ENCODE results near the gene CSHL1.
"Not testable (repeated sequence)": the region's sequence is repeated elsewhere in the genome, so short reads cannot be mapped to it uniquely, and the experiment has no call there.

CSHL1 gene

GRCh38 chr17:63920050-63920449 is 9.0 kb upstream of the CSHL1 start:
- 0 out of 2 replicates have a peak overlapping the region, but pooled peaks have one; percentile 5 for H3K4me2 ChIP-seq (ENCODE audit: low read length)
- not testable (repeated sequence) for H3K27me3 ChIP-seq (ENCODE audit: control insufficient read depth, low read length); H3K79me2 ChIP-seq (ENCODE audit: control insufficient read depth, low read length); H3K9me2 ChIP-seq (replicated peaks; ENCODE audit: control insufficient read depth, low read length); H3K36me3 ChIP-seq (ENCODE audit: control insufficient read depth, low read length); H3K27ac ChIP-seq (ENCODE audit: low read depth, low read length); H3K4me3 ChIP-seq (ENCODE audit: low read length); H4K20me1 ChIP-seq (ENCODE audit: control insufficient read depth, insufficient read depth, low read depth, low read length); H3K9me3 ChIP-seq (ENCODE audit: control insufficient read depth, insufficient read depth, low read length); H3F3A ChIP-seq (ENCODE audit: control insufficient read depth, insufficient read depth)
- H3K4me1 ChIP-seq (ENCODE audit: control insufficient read depth, low read length) = peaks cover 76% of the 10 kb centered on the region

- H3K4me2 ChIP-seq (ENCODE audit: low read length) = peak overlapping the region; percentile 51
- H3K27me3 ChIP-seq (ENCODE audit: control insufficient read depth, low read length) = no peaks in the 10 kb centered on the region
- TF ChIP-seq EZH2phosphoT487 (IDR thresholded peaks at IDR 0.05; ENCODE audit: borderline replicate concordance, low read length) = no peak
- peak; percentile 87 for TF ChIP-seq CTCF (IDR thresholded peaks at IDR 0.05; ENCODE audit: low read depth, low read length, poor library complexity, severe bottlenecking)
- no peaks in the 10 kb centered on the region for H3K9me3 ChIP-seq (ENCODE audit: control insufficient read depth, insufficient read depth, low read length)
- H3K36me3 ChIP-seq (ENCODE audit: control insufficient read depth, low read length) = no peaks in the 10 kb centered on the region
- no peaks in the 10 kb centered on the region for H4K20me1 ChIP-seq (ENCODE audit: control insufficient read depth, insufficient read depth, low read depth, low read length)
- no peaks in the 10 kb centered on the region for H3K79me2 ChIP-seq (ENCODE audit: control insufficient read depth, low read length)
- H3K27ac ChIP-seq (ENCODE audit: low read depth, low read length) = no peak overlapping the region
- no peaks in the 10 kb centered on the region for H3K9me2 ChIP-seq (replicated peaks; ENCODE audit: control insufficient read depth, low read length)
- no peak overlapping the region for H3K4me3 ChIP-seq (ENCODE audit: low read length)
- peaks cover 7% of the 10 kb centered on the region for H3F3A ChIP-seq (ENCODE audit: control insufficient read depth, insufficient read depth)
- H3K4me1 ChIP-seq (ENCODE audit: control insufficient read depth, low read length) = peaks cover 75% of the 10 kb centered on the region
Observed at GRCh38 chr17:63919311-63919723, 8.3 kb upstream of the CSHL1 start.

- Histone ChIP-seq H3K4me1 (ENCODE audit: control insufficient read depth, low read length) (peaks cover 72% of the 10 kb centered on the region), H3K4me2 (ENCODE audit: low read length) (peak within 1 kb of the TSS; percentile 51)
- H3K9me2 ChIP-seq (replicated peaks; ENCODE audit: control insufficient read depth, low read length); H3K27ac ChIP-seq (ENCODE audit: low read depth, low read length); H3K4me3 ChIP-seq (ENCODE audit: low read length); H3F3A ChIP-seq (ENCODE audit: control insufficient read depth, insufficient read depth); H3K36me3 ChIP-seq (ENCODE audit: control insufficient read depth, low read length); H3K9me3 ChIP-seq (ENCODE audit: control insufficient read depth, insufficient read depth, low read length); H3K79me2 ChIP-seq (ENCODE audit: control insufficient read depth, low read length); H3K27me3 ChIP-seq (ENCODE audit: control insufficient read depth, low read length); H4K20me1 ChIP-seq (ENCODE audit: control insufficient read depth, insufficient read depth, low read depth, low read length): not testable (repeated sequence)
Observed at GRCh38 chr17:63918789-63919305, 7.8 kb upstream of the CSHL1 start, which contains the start of gene GH1. TSS of gene GH1 (minus strand) at chr17:63918839. CDS start at chr17:63918776, 63 bp downstream.

GRCh38 chr17:63918305-63918704 is 7.2 kb upstream of the CSHL1 start:
- Histone ChIP-seq H4K20me1 (ENCODE audit: control insufficient read depth, insufficient read depth, low read depth, low read length) (no peaks in the 10 kb centered on the region), H3K4me2 (ENCODE audit: low read length) (no peak overlapping the region), H3K27ac (ENCODE audit: low read depth, low read length) (no peak overlapping the region), H3K36me3 (ENCODE audit: control insufficient read depth, low read length) (no peaks in the 10 kb centered on the region), H3K79me2 (ENCODE audit: control insufficient read depth, low read length) (no peaks in the 10 kb centered on the region), H3K4me3 (ENCODE audit: low read length) (no peak overlapping the region), H3K9me3 (ENCODE audit: control insufficient read depth, insufficient read depth, low read length) (no peaks in the 10 kb centered on the region), H3K4me1 (ENCODE audit: control insufficient read depth, low read length) (peaks cover 66% of the 10 kb centered on the region), H3F3A (ENCODE audit: control insufficient read depth, insufficient read depth) (peaks cover 7% of the 10 kb centered on the region), H3K27me3 (ENCODE audit: control insufficient read depth, low read length) (no peaks in the 10 kb centered on the region), H3K9me2 (replicated peaks; ENCODE audit: control insufficient read depth, low read length) (no peaks in the 10 kb centered on the region)
- TF ChIP-seq CTCF (IDR thresholded peaks at IDR 0.05; ENCODE audit: low read depth, low read length, poor library complexity, severe bottlenecking) (no peak), EZH2phosphoT487 (IDR thresholded peaks at IDR 0.05; ENCODE audit: borderline replicate concordance, low read length) (no peak)

All from DOHH2 (cell line).